NB4 (cell line): ENCODE results near the gene KCTD4.

ENCODE experiments used
- CTCF ChIP-seq: IDR thresholded peaks from one replicate; pipeline ENCODE4 v1.5.1; 2012; ENCODE audit warnings: low read depth, low read length
- MAX ChIP-seq: IDR thresholded peaks from 2 replicates; pipeline ENCODE4 v1.6.1; 2011; ENCODE audit warnings: low read depth, low read length

DNA sequence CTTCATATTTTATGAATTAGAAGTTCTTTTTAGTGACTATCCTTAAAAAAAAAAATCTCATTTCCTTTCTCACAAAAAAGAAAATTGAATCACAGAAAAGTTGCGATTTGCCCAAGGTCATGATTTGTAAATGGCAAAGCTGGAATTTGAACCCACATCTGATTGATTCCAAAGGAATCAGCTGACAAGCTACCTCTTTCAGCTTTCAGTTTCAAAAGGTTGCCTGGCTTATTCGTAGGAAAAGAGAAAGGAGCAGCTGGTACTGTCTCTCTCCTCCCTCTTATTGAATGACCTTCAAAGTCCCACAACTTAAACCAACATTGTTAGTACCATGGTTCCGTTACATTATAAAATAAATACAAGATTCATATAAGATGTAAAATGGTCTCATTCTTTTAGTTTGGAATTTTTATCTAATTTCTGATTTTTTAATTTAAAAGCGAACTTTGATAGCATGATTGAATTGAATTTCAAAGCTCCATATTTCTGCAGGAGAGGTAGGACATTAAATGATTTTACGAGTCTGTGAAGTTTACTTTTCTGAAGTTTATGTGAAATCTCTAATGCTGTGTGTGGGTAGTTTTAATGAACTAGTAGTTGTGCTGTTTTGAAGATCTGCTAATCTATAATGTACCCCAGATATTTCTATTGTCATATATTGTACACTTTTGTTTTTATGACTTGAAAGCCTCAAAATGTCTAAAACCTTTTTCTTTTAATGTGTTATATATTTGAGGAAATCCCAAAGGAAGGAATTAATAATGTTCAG lies 18.5 kb upstream of the KCTD4 start:
- no peak for TF ChIP-seq CTCF
- TF ChIP-seq MAX, result no peak
